ENCODE results near the gene HEXIM2.

HEXIM2 gene

GRCh38 chr17:45132572-45133463 lies 28.9 kb upstream of the HEXIM2 start:
- DNase-seq (ENCODE audit: low read depth, low spot score), result peak; percentile 28
- no peak for TF ChIP-seq ZNF274 (IDR thresholded peaks at IDR 0.05; ENCODE audit: low read depth, low read length)
- no peak for TF ChIP-seq SUZ12 (IDR thresholded peaks at IDR 0.05; ENCODE audit: extremely low read depth, insufficient read depth, insufficient read length)
- no peak for TF ChIP-seq YY1 (IDR thresholded peaks at IDR 0.05; ENCODE audit: insufficient read depth, insufficient read length)
- peak overlapping the region; percentile 91 for H3K9ac ChIP-seq (ENCODE audit: insufficient read length, low read depth)
- H3K4me3 ChIP-seq (ENCODE audit: insufficient read length, low read depth), result peak overlapping the region; percentile 68
- H3K9me3 ChIP-seq (ENCODE audit: insufficient read depth, low read length), result peaks cover 17% of the 10 kb centered on the region; the same call in 1 of the 2 replicates
- H3K27me3 ChIP-seq (ENCODE audit: insufficient read depth, insufficient read length), result no peaks in the 10 kb centered on the region
- H3K36me3 ChIP-seq (ENCODE audit: insufficient read depth, insufficient read length, low read length), result peaks cover 12% of the 10 kb centered on the region
- peaks cover 26% of the 10 kb centered on the region for H3K4me1 ChIP-seq (ENCODE audit: insufficient read depth, insufficient read length)

- Histone ChIP-seq H3K4me3 (ENCODE audit: insufficient read length, low read depth) (no peak within 1 kb of the TSS), H3K9me3 (ENCODE audit: insufficient read depth, low read length) (peaks cover 17% of the 10 kb centered on the region; the same call in 1 of the 2 replicates), H3K27me3 (ENCODE audit: insufficient read depth, insufficient read length) (no peaks in the 10 kb centered on the region), H3K4me1 (ENCODE audit: insufficient read depth, insufficient read length) (peaks cover 15% of the 10 kb centered on the region), H3K36me3 (ENCODE audit: insufficient read depth, insufficient read length, low read length) (no peaks in the 10 kb centered on the region), H3K9ac (ENCODE audit: insufficient read length, low read depth) (no peak within 1 kb of the TSS)
- DNase-seq (ENCODE audit: low read depth, low spot score), result peak; percentile 90
- TF ChIP-seq SUZ12 (IDR thresholded peaks at IDR 0.05; ENCODE audit: extremely low read depth, insufficient read depth, insufficient read length), result no peak
- no peak for TF ChIP-seq YY1 (IDR thresholded peaks at IDR 0.05; ENCODE audit: insufficient read depth, insufficient read length)
- TF ChIP-seq ZNF274 (IDR thresholded peaks at IDR 0.05; ENCODE audit: low read depth, low read length), result no peak
Measured at GRCh38 chr17:45135192-45135977, 26.3 kb upstream of the HEXIM2 start, which contains the start of gene ACBD4. TSS of gene ACBD4 (plus strand) at chr17:45135687. CDS start at chr17:45136145, 458 bp downstream.

GRCh38 chr17:45135978-45136791 lies 25.5 kb upstream of the HEXIM2 start:
- peaks cover 17% of the 10 kb centered on the region; the same call in 1 of the 2 replicates for H3K9me3 ChIP-seq (ENCODE audit: insufficient read depth, low read length)
- H3K4me1 ChIP-seq (ENCODE audit: insufficient read depth, insufficient read length), result peaks cover 14% of the 10 kb centered on the region
- H3K4me3 ChIP-seq (ENCODE audit: insufficient read length, low read depth), result no peak overlapping the region
- no peaks in the 10 kb centered on the region for H3K36me3 ChIP-seq (ENCODE audit: insufficient read depth, insufficient read length, low read length)
- no peak for DNase-seq (ENCODE audit: low read depth, low spot score)
- no peaks in the 10 kb centered on the region for H3K27me3 ChIP-seq (ENCODE audit: insufficient read depth, insufficient read length)
- no peak overlapping the region for H3K9ac ChIP-seq (ENCODE audit: insufficient read length, low read depth)
- TF ChIP-seq YY1 (IDR thresholded peaks at IDR 0.05; ENCODE audit: insufficient read depth, insufficient read length), result no peak
- no peak for TF ChIP-seq ZNF274 (IDR thresholded peaks at IDR 0.05; ENCODE audit: low read depth, low read length)
- TF ChIP-seq SUZ12 (IDR thresholded peaks at IDR 0.05; ENCODE audit: extremely low read depth, insufficient read depth, insufficient read length), result no peak

GRCh38 chr17:45136846-45137560 lies 24.7 kb upstream of the HEXIM2 start:
- Histone ChIP-seq H3K27me3 (ENCODE audit: insufficient read depth, insufficient read length) (no peaks in the 10 kb centered on the region), H3K4me1 (ENCODE audit: insufficient read depth, insufficient read length) (peaks cover 11% of the 10 kb centered on the region), H3K36me3 (ENCODE audit: insufficient read depth, insufficient read length, low read length) (no peaks in the 10 kb centered on the region), H3K4me3 (ENCODE audit: insufficient read length, low read depth) (no peak overlapping the region), H3K9ac (ENCODE audit: insufficient read length, low read depth) (peak overlapping the region; percentile 17), H3K9me3 (ENCODE audit: insufficient read depth, low read length) (peaks cover 17% of the 10 kb centered on the region; the same call in 1 of the 2 replicates)
- TF ChIP-seq SUZ12 (IDR thresholded peaks at IDR 0.05; ENCODE audit: extremely low read depth, insufficient read depth, insufficient read length) (no peak), ZNF274 (IDR thresholded peaks at IDR 0.05; ENCODE audit: low read depth, low read length) (no peak), YY1 (IDR thresholded peaks at IDR 0.05; ENCODE audit: insufficient read depth, insufficient read length) (no peak)
- DNase-seq (ENCODE audit: low read depth, low spot score), result no peak

GRCh38 chr17:45137561-45138305 lies 23.9 kb upstream of the HEXIM2 start:
- Histone ChIP-seq H3K4me1 (ENCODE audit: insufficient read depth, insufficient read length) (peaks cover 11% of the 10 kb centered on the region), H3K9ac (ENCODE audit: insufficient read length, low read depth) (no peak overlapping the region), H3K4me3 (ENCODE audit: insufficient read length, low read depth) (no peak overlapping the region), H3K36me3 (ENCODE audit: insufficient read depth, insufficient read length, low read length) (no peaks in the 10 kb centered on the region), H3K27me3 (ENCODE audit: insufficient read depth, insufficient read length) (no peaks in the 10 kb centered on the region), H3K9me3 (ENCODE audit: insufficient read depth, low read length) (peaks cover 17% of the 10 kb centered on the region; the same call in 1 of the 2 replicates)
- no peak for DNase-seq (ENCODE audit: low read depth, low spot score)
- TF ChIP-seq YY1 (IDR thresholded peaks at IDR 0.05; ENCODE audit: insufficient read depth, insufficient read length) (no peak), SUZ12 (IDR thresholded peaks at IDR 0.05; ENCODE audit: extremely low read depth, insufficient read depth, insufficient read length) (no peak), ZNF274 (IDR thresholded peaks at IDR 0.05; ENCODE audit: low read depth, low read length) (no peak)

Measured in NT2/D1 (cell line).